PC-9 (cell line): ENCODE measurements around the gene GALNT16. TPM values are rescaled to one million over a fixed set of nuclear protein-coding genes. Genes with fewer than 3 reads are reported as not detected.

Source experiments
- BruUV-seq: library from RNA; stranded (reverse); fragments of 400-500 nt; replicated peaks from 2 replicates; lab custom pipeline; 2021; lab: Mats Ljungman, UMichigan
- CTCF ChIA-PET: fragments of 300-600 bp; sonication (Branson Sonifier 250); formaldehyde crosslinking; loops from one replicate; lab custom pipeline; 2022; ENCODE audit warnings: antibody characterized with exemption; lab: Charles Lee
- POLR2A ChIA-PET: fragments of 300-600 bp; sonication (Branson Sonifier 250); formaldehyde crosslinking; loops from one replicate; lab custom pipeline; 2022; ENCODE audit warnings: antibody characterized with exemption; ENCODE audit not compliant: unreplicated experiment; lab: Charles Lee
- DNase-seq, 2 experiments: peaks; one replicate each; pipeline versions ENCODE4 v3.0.0 to v3.0.0-alpha.2; 2015 to 2022; ENCODE audit warnings: mixed read lengths in 1 of 2
- H2AFZ ChIP-seq: fragments of 200-600 bp; sonication (generic); 2 replicates; pipeline ENCODE4 v1.8.1; 2017; ENCODE audit warnings: antibody characterized with exemption
- H3F3A ChIP-seq: fragments of 200-600 bp; sonication (generic); 2 replicates; pipeline ENCODE4 v1.8.1; 2017; ENCODE audit warnings: antibody characterized with exemption, mild to moderate bottlenecking, low read depth; ENCODE audit not compliant: insufficient read depth
- H3K27ac ChIP-seq: fragments of 200-600 bp; sonication (generic); 2 replicates; pipeline ENCODE4 v1.6.1; 2016; ENCODE audit warnings: mixed run types
- H3K27me3 ChIP-seq: fragments of 200-600 bp; sonication (generic); 2 replicates; pipeline ENCODE4 v1.6.1; 2016; ENCODE audit warnings: low read depth, mixed run types; ENCODE audit not compliant: insufficient read depth
- H3K36me3 ChIP-seq: fragments of 200-600 bp; sonication (generic); 2 replicates; pipeline ENCODE4 v1.6.1; 2016; ENCODE audit warnings: low read depth, mixed run types
- H3K4me1 ChIP-seq: fragments of 200-600 bp; sonication (generic); replicated peaks from 2 replicates; pipeline ENCODE4 v1.6.1; 2016; ENCODE audit warnings: mixed run types; ENCODE audit not compliant: insufficient read depth
- H3K4me2 ChIP-seq: fragments of 200-600 bp; sonication (generic); 2 replicates; pipeline ENCODE4 v1.6.1; 2017; ENCODE audit warnings: mixed run types
- H3K4me3 ChIP-seq: fragments of 200-600 bp; sonication (generic); 2 replicates; pipeline ENCODE4 v1.6.1; 2016; ENCODE audit warnings: mixed run types
- H3K79me2 ChIP-seq: fragments of 200-600 bp; sonication (generic); 2 replicates; pipeline ENCODE4 v1.6.1; 2017; ENCODE audit warnings: low read depth, mixed run types
- H3K9me2 ChIP-seq: fragments of 200-600 bp; sonication (generic); 2 replicates; pipeline ENCODE4 v1.8.1; 2017; ENCODE audit warnings: mild to moderate bottlenecking; ENCODE audit not compliant: insufficient read depth
- H3K9me3 ChIP-seq: fragments of 200-600 bp; sonication (generic); 2 replicates; pipeline ENCODE4 v1.8.1; 2016; ENCODE audit warnings: low read depth; ENCODE audit not compliant: insufficient read depth
- H4K20me1 ChIP-seq: fragments of 200-600 bp; sonication (generic); 2 replicates; pipeline ENCODE4 v1.8.1; 2017; ENCODE audit not compliant: insufficient read depth
- EZH2 ChIP-seq: fragments of 200-600 bp; sonication (generic); IDR thresholded peaks from 2 replicates; pipeline ENCODE4 v1.8.0; 2017; ENCODE audit warnings: antibody characterized with exemption, low read depth
- intact Hi-C: fragments of 100-400 bp; cut with micrococcal nuclease; formaldehyde crosslinking; loops from one replicate; pipeline ENCODE4 v1.10.0; 2022; ENCODE audit not compliant: unreplicated experiment
- total RNA-seq: library from RNA; stranded (reverse); gene quantifications from 2 replicates; pipeline ENCODE4 v1.2.3, GENCODE V29; 2021
- TF ChIP-seq, protein P1 (sequence below): fragments of 200-600 bp; sonication (generic); conservative IDR thresholded peaks from 2 replicates; pipeline ENCODE4 v1.6.1; 2017; ENCODE audit warnings: mixed run types, antibody characterized with exemption, mild to moderate bottlenecking, moderate library complexity

Gene GALNT16
- total RNA-seq, 1 experiment from 2014 or later = 22.8 TPM

- CTCF ChIA-PET = no interaction called here
- POLR2A ChIA-PET = no interaction called here
- Histone ChIP-seq H3K4me2 (no peak overlapping the region), H3K36me3 (no peaks in the 10 kb centered on the region), H3K27me3 (peaks cover 7% of the 10 kb centered on the region; the same call in 1 of the 2 replicates), H3K9me2 (no peaks in the 10 kb centered on the region), H3K79me2 (no peaks in the 10 kb centered on the region), H3K4me3 (no peak overlapping the region), H3K27ac (no peak overlapping the region), H3K9me3 (no peaks in the 10 kb centered on the region), H2AFZ (no peak overlapping the region), H4K20me1 (no peaks in the 10 kb centered on the region), H3K4me1 (no peaks in the 10 kb centered on the region), H3F3A (0 out of 2 replicates have a peak, but pooled peaks cover 5% of the 10 kb centered on the region)
- no TSS peak for BruUV-seq
- no peak for DNase-seq
- TF ChIP-seq EZH2 = no peak
- TF ChIP-seq, protein P1, sequence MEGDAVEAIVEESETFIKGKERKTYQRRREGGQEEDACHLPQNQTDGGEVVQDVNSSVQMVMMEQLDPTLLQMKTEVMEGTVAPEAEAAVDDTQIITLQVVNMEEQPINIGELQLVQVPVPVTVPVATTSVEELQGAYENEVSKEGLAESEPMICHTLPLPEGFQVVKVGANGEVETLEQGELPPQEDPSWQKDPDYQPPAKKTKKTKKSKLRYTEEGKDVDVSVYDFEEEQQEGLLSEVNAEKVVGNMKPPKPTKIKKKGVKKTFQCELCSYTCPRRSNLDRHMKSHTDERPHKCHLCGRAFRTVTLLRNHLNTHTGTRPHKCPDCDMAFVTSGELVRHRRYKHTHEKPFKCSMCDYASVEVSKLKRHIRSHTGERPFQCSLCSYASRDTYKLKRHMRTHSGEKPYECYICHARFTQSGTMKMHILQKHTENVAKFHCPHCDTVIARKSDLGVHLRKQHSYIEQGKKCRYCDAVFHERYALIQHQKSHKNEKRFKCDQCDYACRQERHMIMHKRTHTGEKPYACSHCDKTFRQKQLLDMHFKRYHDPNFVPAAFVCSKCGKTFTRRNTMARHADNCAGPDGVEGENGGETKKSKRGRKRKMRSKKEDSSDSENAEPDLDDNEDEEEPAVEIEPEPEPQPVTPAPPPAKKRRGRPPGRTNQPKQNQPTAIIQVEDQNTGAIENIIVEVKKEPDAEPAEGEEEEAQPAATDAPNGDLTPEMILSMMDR = no peak
- intact Hi-C loops = no loop called here
These were observed 85.4 kb downstream of the GALNT16 start for GRCh38 chr14:69345402-69345801.

- H3K4me1 ChIP-seq = no peaks in the 10 kb centered on the region
- intact Hi-C loops = no loop called here
- CTCF ChIA-PET = no interaction called here
- POLR2A ChIA-PET = no interaction called here
- H3K27me3 ChIP-seq = 0 out of 2 replicates have a peak, but pooled peaks cover 7% of the 10 kb centered on the region
- no peaks in the 10 kb centered on the region for H3K9me2 ChIP-seq
- H3K4me3 ChIP-seq = no peak overlapping the region
- H3K27ac ChIP-seq = no peak overlapping the region
- no peaks in the 10 kb centered on the region for H4K20me1 ChIP-seq
- H3K9me3 ChIP-seq = no peaks in the 10 kb centered on the region
- H3K36me3 ChIP-seq = no peaks in the 10 kb centered on the region
- H3K4me2 ChIP-seq = no peak overlapping the region
- H2AFZ ChIP-seq = no peak overlapping the region
- TF ChIP-seq EZH2 = no peak
- TF ChIP-seq, protein P1 = peak; percentile 69
- H3F3A ChIP-seq = 0 out of 2 replicates have a peak, but pooled peaks cover 5% of the 10 kb centered on the region
- no TSS peak for BruUV-seq
- no peaks in the 10 kb centered on the region for H3K79me2 ChIP-seq
- DNase-seq = peak in 1 of 2 experiments; percentile 19
These were observed 86.8 kb downstream of the GALNT16 start for GRCh38 chr14:69346710-69347109.

GRCh38 chr14:69349091-69349777 lies 89.3 kb downstream of the GALNT16 start:
- H3K9me3 ChIP-seq = no peaks in the 10 kb centered on the region
- intact Hi-C loops = no loop called here
- no peak for DNase-seq
- no peak overlapping the region for H3K27ac ChIP-seq
- ChIA-PET CTCF (no interaction called here), POLR2A (no interaction called here)
- H3K9me2 ChIP-seq = no peaks in the 10 kb centered on the region
- no peak overlapping the region for H2AFZ ChIP-seq
- H3K27me3 ChIP-seq = 0 out of 2 replicates have a peak, but pooled peaks cover 7% of the 10 kb centered on the region
- TF ChIP-seq, protein P1 = no peak
- no peak for TF ChIP-seq EZH2
- no TSS peak for BruUV-seq
- H4K20me1 ChIP-seq = no peaks in the 10 kb centered on the region
- H3K4me2 ChIP-seq = no peak overlapping the region
- no peaks in the 10 kb centered on the region for H3K79me2 ChIP-seq
- 0 out of 2 replicates have a peak, but pooled peaks cover 5% of the 10 kb centered on the region for H3F3A ChIP-seq
- H3K36me3 ChIP-seq = no peaks in the 10 kb centered on the region
- H3K4me3 ChIP-seq = no peak overlapping the region
- no peaks in the 10 kb centered on the region for H3K4me1 ChIP-seq
